ENCODE measurements around the gene AXL.

GRCh38 chr19:41296433-41296871, 77.4 kb downstream of the AXL start:
- TF ChIP-seq CTCF (IDR thresholded peaks at IDR 0.05) (no peak), POLR2A (IDR thresholded peaks at IDR 0.05) (no peak)

Data from uterus (tissue), 2 donors.